Right kidney (tissue), 1 donor: ENCODE measurements around the gene USP22.

Source experiments
- DNase-seq: peaks from one replicate; pipeline ENCODE4 v3.0.0-alpha.2; 2016

The USP22 gene

DNA sequence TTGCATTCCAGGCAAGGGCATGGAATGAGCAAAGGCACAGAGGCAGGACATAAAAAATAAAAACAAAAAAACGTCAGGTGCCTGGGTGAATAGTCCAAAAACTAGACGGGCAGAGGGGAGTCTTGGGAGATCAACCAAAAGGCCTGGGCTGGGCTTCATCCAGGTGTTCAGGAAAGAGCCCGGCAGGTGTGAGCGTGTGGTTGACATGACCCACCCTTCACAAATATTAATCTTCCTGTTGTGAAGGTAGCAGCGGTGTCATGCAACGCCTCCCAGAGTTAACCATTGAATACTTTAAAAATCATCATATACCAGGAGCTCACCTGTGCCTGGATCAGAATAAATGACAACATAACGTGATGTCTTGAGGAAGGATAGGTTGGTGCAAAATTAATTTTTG is 90.6 kb downstream of the USP22 start:
- DNase-seq, result no peak
